HEK293 (cell line): ENCODE measurements around the gene DUOX1.

Source experiments
- CTCF ChIA-PET: fragments of 350-600 bp; formaldehyde crosslinking; extraction: SDS; loops from one replicate; lab custom pipeline; 2021; ENCODE audit warnings: antibody characterized with exemption; lab: Yijun Ruan, JAX
- POLR2A ChIA-PET: fragments of 300-600 bp; formaldehyde crosslinking; extraction: SDS; loops from one replicate; lab custom pipeline; 2020; ENCODE audit warnings: antibody characterized with exemption, inconsistent platforms; lab: Yijun Ruan, JAX
- H3K27ac ChIP-seq: fragments of 200-500 bp; sonication (Bioruptor generic); 2 replicates; pipeline ENCODE4 v1.5.1; 2014; ENCODE audit warnings: low read depth, low read length, control low read depth, inconsistent platforms; ENCODE audit errors: extremely low read depth
- H3K36me3 ChIP-seq, 2 experiments: fragments of 200-500 bp in 1 of 2; sonication (Bioruptor generic) in 1 of 2; 1 replicate in 1 of 2; 2 replicates in 1 of 2; pipeline ENCODE4 v1.5.1; 2014 to 2017; ENCODE audit warnings: inconsistent platforms in 2 of 2, low read length in 2 of 2; ENCODE audit not compliant: control insufficient read depth in 2 of 2, insufficient read depth in 1 of 2
- H3K4me1 ChIP-seq: fragments of 200-500 bp; sonication (Bioruptor generic); 2 replicates; pipeline ENCODE4 v1.5.1; 2014; ENCODE audit warnings: mild to moderate bottlenecking, low read length, inconsistent platforms; ENCODE audit not compliant: control insufficient read depth, insufficient read depth
- H3K4me3 ChIP-seq: 2 replicates; pipeline ENCODE4 v1.5.1; 2011; ENCODE audit warnings: low read depth, mild to moderate bottlenecking, control low read depth, low read length, moderate library complexity
- H3K9me3 ChIP-seq: fragments of 200-500 bp; sonication (Bioruptor generic); 2 replicates; pipeline ENCODE4 v1.5.1; 2014; ENCODE audit warnings: low read depth, low read length, inconsistent platforms; ENCODE audit not compliant: control insufficient read depth, insufficient read depth
- BCL6B ChIP-seq: fragments of 450-650 bp; formaldehyde crosslinking; IDR thresholded peaks from 2 replicates; pipeline ENCODE4 v1.5.1; 2017; ENCODE audit warnings: missing biosample characterization, missing genetic modification characterization
- GLIS1 ChIP-seq: fragments of 450-650 bp; formaldehyde crosslinking; IDR thresholded peaks from 2 replicates; pipeline ENCODE4 v1.5.1; 2016; ENCODE audit warnings: missing biosample characterization, missing genetic modification characterization
- HOXA7 ChIP-seq: sonication (generic); formaldehyde crosslinking; IDR thresholded peaks from 2 replicates; pipeline ENCODE4 v1.8.1; 2022; ENCODE audit warnings: missing genetic modification reagents, borderline replicate concordance
- KLF10 ChIP-seq: fragments of 450-650 bp; IDR thresholded peaks from 2 replicates; pipeline ENCODE4 v1.5.1; 2018; ENCODE audit warnings: missing biosample characterization, mild to moderate bottlenecking, missing genetic modification characterization
- KLF17 ChIP-seq: fragments of 450-650 bp; formaldehyde crosslinking; IDR thresholded peaks from 2 replicates; pipeline ENCODE4 v1.5.1; 2016; ENCODE audit warnings: missing biosample characterization, missing genetic modification characterization
- MYNN ChIP-seq: fragments of 450-650 bp; formaldehyde crosslinking; IDR thresholded peaks from 2 replicates; pipeline ENCODE4 v1.5.1; 2016; ENCODE audit warnings: missing biosample characterization, missing genetic modification characterization, borderline replicate concordance
- OVOL3 ChIP-seq: fragments of 450-650 bp; formaldehyde crosslinking; IDR thresholded peaks from 2 replicates; pipeline ENCODE4 v1.5.1; 2016; ENCODE audit warnings: missing biosample characterization, missing genetic modification characterization
- ZBTB1 ChIP-seq: fragments of 450-650 bp; formaldehyde crosslinking; IDR thresholded peaks from 2 replicates; pipeline ENCODE4 v1.5.1; 2016; ENCODE audit warnings: missing biosample characterization, missing genetic modification characterization
- ZBTB26 ChIP-seq: fragments of 450-650 bp; formaldehyde crosslinking; optimal IDR thresholded peaks from 2 replicates; pipeline ENCODE3; 2016; ENCODE audit warnings: missing biosample characterization, mild to moderate bottlenecking, missing genetic modification characterization
- ZFP37 ChIP-seq: fragments of 450-650 bp; formaldehyde crosslinking; IDR thresholded peaks from 2 replicates; pipeline ENCODE4 v1.5.1; 2016; ENCODE audit warnings: missing biosample characterization, missing genetic modification characterization
- ZFP69B ChIP-seq: fragments of 450-650 bp; formaldehyde crosslinking; IDR thresholded peaks from 2 replicates; pipeline ENCODE4 v1.5.1; 2016; ENCODE audit warnings: missing biosample characterization, missing genetic modification characterization
- ZNF138 ChIP-seq: fragments of 450-650 bp; formaldehyde crosslinking; IDR thresholded peaks from 2 replicates; pipeline ENCODE4 v1.5.1; 2016; ENCODE audit warnings: missing biosample characterization, missing genetic modification characterization, borderline replicate concordance
- ZNF16 ChIP-seq: fragments of 450-650 bp; formaldehyde crosslinking; IDR thresholded peaks from 2 replicates; pipeline ENCODE4 v1.5.1; 2016; ENCODE audit warnings: low read depth, missing biosample characterization, missing genetic modification characterization
- ZNF202 ChIP-seq: fragments of 450-650 bp; formaldehyde crosslinking; IDR thresholded peaks from 2 replicates; pipeline ENCODE4 v1.5.1; 2016; ENCODE audit warnings: missing biosample characterization, missing genetic modification characterization, borderline replicate concordance
- ZNF248 ChIP-seq: fragments of 450-650 bp; formaldehyde crosslinking; IDR thresholded peaks from 2 replicates; pipeline ENCODE4 v1.5.1; 2017; ENCODE audit warnings: missing biosample characterization, missing genetic modification characterization
- ZNF280C ChIP-seq: fragments of 450-650 bp; formaldehyde crosslinking; IDR thresholded peaks from 2 replicates; pipeline ENCODE4 v1.5.1; 2016; ENCODE audit warnings: missing biosample characterization, missing genetic modification characterization
- ZNF324 ChIP-seq: fragments of 450-650 bp; formaldehyde crosslinking; IDR thresholded peaks from 2 replicates; pipeline ENCODE4 v1.5.1; 2016; ENCODE audit warnings: missing biosample characterization, missing genetic modification characterization
- ZNF341 ChIP-seq: fragments of 450-650 bp; formaldehyde crosslinking; IDR thresholded peaks from 2 replicates; pipeline ENCODE4; 2016; ENCODE audit warnings: low read depth, missing biosample characterization, missing genetic modification characterization
- ZNF350 ChIP-seq: fragments of 450-650 bp; formaldehyde crosslinking; IDR thresholded peaks from 2 replicates; pipeline ENCODE4 v1.5.0; 2017; ENCODE audit warnings: missing biosample characterization, mild to moderate bottlenecking, missing genetic modification characterization
- ZNF391 ChIP-seq: fragments of 450-650 bp; formaldehyde crosslinking; IDR thresholded peaks from 2 replicates; pipeline ENCODE4 v1.5.1; 2016; ENCODE audit warnings: low read depth, missing biosample characterization, missing genetic modification characterization, borderline replicate concordance
- ZNF48 ChIP-seq: fragments of 450-650 bp; formaldehyde crosslinking; IDR thresholded peaks from 2 replicates; pipeline ENCODE4 v1.5.1; 2016; ENCODE audit warnings: missing biosample characterization, missing genetic modification characterization
- ZNF544 ChIP-seq: fragments of 450-650 bp; formaldehyde crosslinking; IDR thresholded peaks from 2 replicates; pipeline ENCODE4 v1.5.0; 2017; ENCODE audit warnings: missing biosample characterization, missing genetic modification characterization
- ZNF561 ChIP-seq: fragments of 450-650 bp; IDR thresholded peaks from 2 replicates; pipeline ENCODE4 v1.5.1; 2018; ENCODE audit warnings: missing biosample characterization, missing genetic modification characterization, borderline replicate concordance
- ZNF580 ChIP-seq: fragments of 450-650 bp; formaldehyde crosslinking; IDR thresholded peaks from 2 replicates; pipeline ENCODE4 v1.5.1; 2016; ENCODE audit warnings: missing biosample characterization, missing genetic modification characterization
- ZNF585B ChIP-seq: fragments of 450-650 bp; formaldehyde crosslinking; IDR thresholded peaks from 2 replicates; pipeline ENCODE4 v1.5.1; 2016; ENCODE audit warnings: missing biosample characterization, missing genetic modification characterization
- ZNF670 ChIP-seq: fragments of 450-650 bp; formaldehyde crosslinking; IDR thresholded peaks from 2 replicates; pipeline ENCODE4 v1.5.1; 2016; ENCODE audit warnings: missing biosample characterization, missing genetic modification characterization, low read depth
- ZNF692 ChIP-seq: fragments of 450-650 bp; formaldehyde crosslinking; IDR thresholded peaks from 2 replicates; pipeline ENCODE4 v1.5.1; 2016; ENCODE audit warnings: missing biosample characterization, missing genetic modification characterization
- ZNF777 ChIP-seq: fragments of 450-650 bp; formaldehyde crosslinking; IDR thresholded peaks from 2 replicates; pipeline ENCODE4 v1.5.1; 2017; ENCODE audit warnings: missing biosample characterization, missing genetic modification characterization, borderline replicate concordance

The DUOX1 gene

GRCh38 chr15:45138814-45139765 lies 9.3 kb downstream of the DUOX1 start:
- ChIA-PET CTCF (interaction anchor here (0.6 to 1.6 kb wide), 3 partner anchors 12 to 287 kb away, joined by 3 to 9 read pairs (median 4); no protein-coding TSS in a partner anchor), POLR2A (no interaction called here)
- H3K27ac ChIP-seq: no peak overlapping the region
- TF ChIP-seq ZNF561 (tag by site-specific recombination) (no peak), ZNF248 (tag by site-specific recombination) (no peak), ZNF16 (tag by site-specific recombination) (no peak), KLF17 (no peak), ZNF692 (tag by site-specific recombination) (no peak), ZNF138 (tag by site-specific recombination) (no peak), ZNF544 (tag by site-specific recombination) (no peak), ZFP69B (no peak), ZNF48 (tag by site-specific recombination) (no peak), ZNF280C (tag by site-specific recombination) (no peak), GLIS1 (tag by site-specific recombination) (no peak), ZNF350 (tag by site-specific recombination) (no peak), ZNF391 (no peak), KLF10 (tag by site-specific recombination) (no peak), ZNF670 (tag by site-specific recombination) (no peak), BCL6B (tag by site-specific recombination) (no peak)
- H3K9me3 ChIP-seq: no peaks in the 10 kb centered on the region
- no peaks in the 10 kb centered on the region; the same call in 1 of the 2 replicates for H3K4me1 ChIP-seq
- H3K36me3 ChIP-seq: no peaks in the 10 kb centered on the region
- H3K4me3 ChIP-seq: no peak overlapping the region

- Histone ChIP-seq H3K27ac (no peak overlapping the region), H3K9me3 (no peaks in the 10 kb centered on the region)
- POLR2A ChIA-PET: no interaction called here
- TF ChIP-seq HOXA7 (CRISPR knock-in tag): no peak
- TF ChIP-seq ZFP37: no peak
- no peak for TF ChIP-seq ZBTB1 (tag by site-specific recombination)
- TF ChIP-seq ZNF202 (tag by site-specific recombination): no peak
- TF ChIP-seq ZNF777 (tag by site-specific recombination): no peak
- TF ChIP-seq MYNN (tag by site-specific recombination): no peak
- no peak for TF ChIP-seq ZNF341 (tag by site-specific recombination)
- no peak for TF ChIP-seq ZNF585B
- TF ChIP-seq ZNF324 (tag by site-specific recombination): no peak
- TF ChIP-seq OVOL3 (tag by site-specific recombination): no peak
- no peak for TF ChIP-seq ZBTB26 (tag by site-specific recombination)
- no peak for TF ChIP-seq ZNF580 (tag by site-specific recombination)
Observed at GRCh38 chr15:45139770-45140169, 10.0 kb downstream of the DUOX1 start.

More at GRCh38 chr15:45139770-45140169, 10.0 kb downstream of the DUOX1 start:
- H3K4me1 ChIP-seq: no peaks in the 10 kb centered on the region; the same call in 1 of the 2 replicates
- no peak overlapping the region for H3K4me3 ChIP-seq
- CTCF ChIA-PET: interaction anchor here (0.6 to 1.6 kb wide), 3 partner anchors 13 to 287 kb away, joined by 3 to 9 read pairs (median 4); no protein-coding TSS in a partner anchor
- H3K36me3 ChIP-seq: no peaks in the 10 kb centered on the region
